Stomach (tissue), 4 donors: ENCODE results near the gene B3GNT9.

ENCODE experiments used
- CTCF ChIP-seq, 7 experiments: fragments of 450-650 bp in 4 of 7; fragments of 200-600 bp in 3 of 7; sonication (generic) in 3 of 7; IDR thresholded peaks; one replicate each; pipeline ENCODE4 v1.5.1; 2016 to 2019; ENCODE audit warnings: antibody characterized with exemption in 7 of 7, control low read depth in 2 of 7, mild to moderate bottlenecking in 1 of 7
- EP300 ChIP-seq: sonication (generic); formaldehyde crosslinking; IDR thresholded peaks from one replicate; pipeline ENCODE4 v1.6.1; 2017; ENCODE audit warnings: antibody characterized with exemption
- POLR2A ChIP-seq, 4 donors: fragments of 450-650 bp; IDR thresholded peaks; one replicate each; pipeline ENCODE4 v1.6.1; 2016; ENCODE audit warnings: antibody characterized with exemption in 4 of 4, control low read depth in 2 of 4, mild to moderate bottlenecking in 1 of 4, moderate library complexity in 1 of 4
- POLR2AphosphoS5 ChIP-seq, 3 donors: sonication (generic); formaldehyde crosslinking; IDR thresholded peaks; one replicate each; pipeline ENCODE4 v1.6.1; 2016; ENCODE audit warnings: antibody characterized with exemption in 3 of 3

GRCh38 chr16:67162506-67163163 is 11.8 kb upstream of the B3GNT9 start:
- TF ChIP-seq CTCF (IDR thresholded peaks at IDR 0.05) (no peak), POLR2A (IDR thresholded peaks at IDR 0.05) (no peak), EP300 (no peak), POLR2AphosphoS5 (IDR thresholded peaks at IDR 0.05) (no peak)
